ENCODE measurements around the gene MLH3.

The MLH3 gene

GRCh38 chr14:75032939-75033338, 18.3 kb downstream of the MLH3 start:
- Histone ChIP-seq H3K9me3 (ENCODE audit: control insufficient read depth, low read length) (no peaks in the 10 kb centered on the region), H3K36me3 (ENCODE audit: control insufficient read depth, insufficient read depth, low read length) (peaks cover 46% of the 10 kb centered on the region), H3K27ac (ENCODE audit: low read depth, low read length, severe bottlenecking) (no peak overlapping the region), H3K4me1 (ENCODE audit: control insufficient read depth, insufficient read depth, low read length, poor library complexity, severe bottlenecking) (no peaks in the 10 kb centered on the region), H3K4me3 (ENCODE audit: extremely low read depth, insufficient read depth, low read length, poor library complexity, severe bottlenecking) (no peak overlapping the region)
- 86 to 100% methylated on average over 1 to 2 of the region's 2 CpGs for WGBS, 2 experiments (ENCODE audit: insufficient coverage in 2 of 2)

- no peak overlapping the region for H3K4me3 ChIP-seq (ENCODE audit: extremely low read depth, insufficient read depth, low read length, poor library complexity, severe bottlenecking)
- no peak overlapping the region for H3K27ac ChIP-seq (ENCODE audit: low read depth, low read length, severe bottlenecking)
- peaks cover 43% of the 10 kb centered on the region for H3K36me3 ChIP-seq (ENCODE audit: control insufficient read depth, insufficient read depth, low read length)
- peaks cover 6% of the 10 kb centered on the region for H3K4me1 ChIP-seq (ENCODE audit: control insufficient read depth, insufficient read depth, low read length, poor library complexity, severe bottlenecking)
- H3K9me3 ChIP-seq (ENCODE audit: control insufficient read depth, low read length) = no peaks in the 10 kb centered on the region
- 0% methylated on average over 1 of the region's 1 CpG; no CpG with 5 or more reads in 1 of the 2 experiments for WGBS, 2 experiments (ENCODE audit: insufficient coverage in 2 of 2)
These were observed 21.1 kb downstream of the MLH3 start for GRCh38 chr14:75030147-75030546.

GRCh38 chr14:75025876-75026275, 25.4 kb downstream of the MLH3 start:
- Histone ChIP-seq H3K4me3 (ENCODE audit: extremely low read depth, insufficient read depth, low read length, poor library complexity, severe bottlenecking) (no peak overlapping the region), H3K27ac (ENCODE audit: low read depth, low read length, severe bottlenecking) (no peak overlapping the region), H3K9me3 (ENCODE audit: control insufficient read depth, low read length) (no peaks in the 10 kb centered on the region), H3K4me1 (ENCODE audit: control insufficient read depth, insufficient read depth, low read length, poor library complexity, severe bottlenecking) (peaks cover 18% of the 10 kb centered on the region), H3K36me3 (ENCODE audit: control insufficient read depth, insufficient read depth, low read length) (peaks cover 40% of the 10 kb centered on the region)
- 92 to 93% methylated on average over 2 of the region's 2 CpGs for WGBS, 2 experiments (ENCODE audit: insufficient coverage in 2 of 2)

GRCh38 chr14:75025082-75025481, 26.2 kb downstream of the MLH3 start:
- Histone ChIP-seq H3K4me1 (ENCODE audit: control insufficient read depth, insufficient read depth, low read length, poor library complexity, severe bottlenecking) (peaks cover 18% of the 10 kb centered on the region), H3K9me3 (ENCODE audit: control insufficient read depth, low read length) (no peaks in the 10 kb centered on the region), H3K36me3 (ENCODE audit: control insufficient read depth, insufficient read depth, low read length) (peaks cover 39% of the 10 kb centered on the region), H3K4me3 (ENCODE audit: extremely low read depth, insufficient read depth, low read length, poor library complexity, severe bottlenecking) (no peak overlapping the region), H3K27ac (ENCODE audit: low read depth, low read length, severe bottlenecking) (peak overlapping the region; percentile 6)
- WGBS, 2 experiments (ENCODE audit: insufficient coverage in 2 of 2) = 70 to 74% methylated on average over 4 of the region's 4 CpGs

- Histone ChIP-seq H3K9me3 (ENCODE audit: control insufficient read depth, low read length) (no peaks in the 10 kb centered on the region), H3K36me3 (ENCODE audit: control insufficient read depth, insufficient read depth, low read length) (peaks cover 30% of the 10 kb centered on the region), H3K4me1 (ENCODE audit: control insufficient read depth, insufficient read depth, low read length, poor library complexity, severe bottlenecking) (peaks cover 18% of the 10 kb centered on the region), H3K27ac (ENCODE audit: low read depth, low read length, severe bottlenecking) (peak overlapping the region; percentile 24), H3K4me3 (ENCODE audit: extremely low read depth, insufficient read depth, low read length, poor library complexity, severe bottlenecking) (no peak overlapping the region)
- no CpG with 5 or more reads among the region's 1 CpG for WGBS, 2 experiments (ENCODE audit: insufficient coverage in 2 of 2)
These were observed 28.2 kb downstream of the MLH3 start for GRCh38 chr14:75023108-75023507.

GRCh38 chr14:75022655-75023054, 28.6 kb downstream of the MLH3 start:
- Histone ChIP-seq H3K4me3 (ENCODE audit: extremely low read depth, insufficient read depth, low read length, poor library complexity, severe bottlenecking) (no peak overlapping the region), H3K9me3 (ENCODE audit: control insufficient read depth, low read length) (no peaks in the 10 kb centered on the region), H3K4me1 (ENCODE audit: control insufficient read depth, insufficient read depth, low read length, poor library complexity, severe bottlenecking) (peaks cover 18% of the 10 kb centered on the region), H3K36me3 (ENCODE audit: control insufficient read depth, insufficient read depth, low read length) (peaks cover 33% of the 10 kb centered on the region), H3K27ac (ENCODE audit: low read depth, low read length, severe bottlenecking) (no peak overlapping the region)
- 69 to 73% methylated on average over 5 to 7 of the region's 8 CpGs for WGBS, 2 experiments (ENCODE audit: insufficient coverage in 2 of 2)

- Histone ChIP-seq H3K9me3 (ENCODE audit: control insufficient read depth, low read length) (no peaks in the 10 kb centered on the region), H3K4me1 (ENCODE audit: control insufficient read depth, insufficient read depth, low read length, poor library complexity, severe bottlenecking) (peaks cover 10% of the 10 kb centered on the region), H3K4me3 (ENCODE audit: extremely low read depth, insufficient read depth, low read length, poor library complexity, severe bottlenecking) (no peak overlapping the region), H3K27ac (ENCODE audit: low read depth, low read length, severe bottlenecking) (no peak overlapping the region), H3K36me3 (ENCODE audit: control insufficient read depth, insufficient read depth, low read length) (peaks cover 64% of the 10 kb centered on the region)
- WGBS, 2 experiments (ENCODE audit: insufficient coverage in 2 of 2) = 100% methylated on average over 3 of the region's 3 CpGs; no CpG with 5 or more reads in 1 of the 2 experiments
These were observed 32.6 kb downstream of the MLH3 start for GRCh38 chr14:75018694-75019093.

- WGBS, 2 experiments (ENCODE audit: insufficient coverage in 2 of 2) = 96 to 100% methylated on average over 2 to 3 of the region's 3 CpGs
- peaks cover 58% of the 10 kb centered on the region for H3K36me3 ChIP-seq (ENCODE audit: control insufficient read depth, insufficient read depth, low read length)
- peaks cover 7% of the 10 kb centered on the region for H3K4me1 ChIP-seq (ENCODE audit: control insufficient read depth, insufficient read depth, low read length, poor library complexity, severe bottlenecking)
- H3K4me3 ChIP-seq (ENCODE audit: extremely low read depth, insufficient read depth, low read length, poor library complexity, severe bottlenecking) = no peak overlapping the region
- H3K9me3 ChIP-seq (ENCODE audit: control insufficient read depth, low read length) = no peaks in the 10 kb centered on the region
- H3K27ac ChIP-seq (ENCODE audit: low read depth, low read length, severe bottlenecking) = no peak overlapping the region
These were observed 34.5 kb downstream of the MLH3 start for GRCh38 chr14:75016815-75017214.

- Histone ChIP-seq H3K27ac (ENCODE audit: low read depth, low read length, severe bottlenecking) (no peak overlapping the region), H3K4me3 (ENCODE audit: extremely low read depth, insufficient read depth, low read length, poor library complexity, severe bottlenecking) (no peak overlapping the region), H3K4me1 (ENCODE audit: control insufficient read depth, insufficient read depth, low read length, poor library complexity, severe bottlenecking) (peaks cover 17% of the 10 kb centered on the region), H3K9me3 (ENCODE audit: control insufficient read depth, low read length) (no peaks in the 10 kb centered on the region), H3K36me3 (ENCODE audit: control insufficient read depth, insufficient read depth, low read length) (peaks cover 58% of the 10 kb centered on the region)
- 100% methylated on average over 2 to 3 of the region's 5 CpGs for WGBS, 2 experiments (ENCODE audit: insufficient coverage in 2 of 2)
These were observed 35.8 kb downstream of the MLH3 start for GRCh38 chr14:75015496-75015895.

GRCh38 chr14:75013290-75013689, 38.0 kb downstream of the MLH3 start:
- Histone ChIP-seq H3K27ac (ENCODE audit: low read depth, low read length, severe bottlenecking) (no peak overlapping the region), H3K9me3 (ENCODE audit: control insufficient read depth, low read length) (no peaks in the 10 kb centered on the region), H3K4me3 (ENCODE audit: extremely low read depth, insufficient read depth, low read length, poor library complexity, severe bottlenecking) (no peak overlapping the region), H3K36me3 (ENCODE audit: control insufficient read depth, insufficient read depth, low read length) (peaks cover 67% of the 10 kb centered on the region), H3K4me1 (ENCODE audit: control insufficient read depth, insufficient read depth, low read length, poor library complexity, severe bottlenecking) (peaks cover 17% of the 10 kb centered on the region)
- WGBS, 2 experiments (ENCODE audit: insufficient coverage in 2 of 2) = 94 to 100% methylated on average over 4 to 6 of the region's 6 CpGs

GRCh38 chr14:75011356-75011994, 39.8 kb downstream of the MLH3 start:
- Histone ChIP-seq H3K4me3 (ENCODE audit: extremely low read depth, insufficient read depth, low read length, poor library complexity, severe bottlenecking) (no peak overlapping the region), H3K9me3 (ENCODE audit: control insufficient read depth, low read length) (no peaks in the 10 kb centered on the region), H3K27ac (ENCODE audit: low read depth, low read length, severe bottlenecking) (peak overlapping the region; percentile 57), H3K4me1 (ENCODE audit: control insufficient read depth, insufficient read depth, low read length, poor library complexity, severe bottlenecking) (peaks cover 17% of the 10 kb centered on the region), H3K36me3 (ENCODE audit: control insufficient read depth, insufficient read depth, low read length) (peaks cover 71% of the 10 kb centered on the region)
- whole genome bisulfite sequencing, 2 experiments (ENCODE audit: insufficient coverage in 2 of 2) = 94 to 100% methylated on average over 2 to 3 of the region's 4 CpGs

Data from mesodermal cell (in vitro differentiated cells).